ENCODE data around the gene CLIC3. TPM values are rescaled to one million over a fixed set of nuclear protein-coding genes. Genes with fewer than 3 reads are reported as not detected.

CLIC3 gene
- total RNA-seq, 1 experiment from 2014 or later: 4.2 TPM

- no peak for TF ChIP-seq CTCF (IDR thresholded peaks at IDR 0.05; ENCODE audit: unreplicated experiment)
- Mint-ChIP-seq H3K4me1 (ENCODE audit: insufficient read depth, unreplicated experiment) (no peaks in the 10 kb centered on the region), H3K27me3 (ENCODE audit: insufficient read depth, unreplicated experiment) (no peaks in the 10 kb centered on the region), H3K27ac (ENCODE audit: low read depth, unreplicated experiment) (no peak overlapping the region), H3K4me3 (ENCODE audit: unreplicated experiment) (no peak overlapping the region), H3K36me3 (ENCODE audit: insufficient read depth, unreplicated experiment) (peaks cover 23% of the 10 kb centered on the region), H3K9me3 (ENCODE audit: unreplicated experiment) (no peaks in the 10 kb centered on the region)
- intact Hi-C loops (cut with micrococcal nuclease): no loop called here
- BruUV-seq (replicated peaks): no TSS peak
- no peak for DNase-seq (ENCODE audit: unreplicated experiment)
- POLR2A ChIA-PET: no interaction called here
- CTCF ChIA-PET: interaction anchor here (0.5 to 1.8 kb wide), 2 partner anchors 15 to 24 kb away, joined by 4 to 6 read pairs; no protein-coding TSS in a partner anchor
Measured at GRCh38 chr9:137014776-137015539, 18.6 kb upstream of the CLIC3 start.

- ChIA-PET CTCF (interaction anchor here (1.8 kb wide), 1 partner anchor 16 kb away, joined by 6 read pairs; no protein-coding TSS in a partner anchor), POLR2A (no interaction called here)
- DNase-seq (ENCODE audit: unreplicated experiment): no peak
- Mint-ChIP-seq H3K27me3 (ENCODE audit: insufficient read depth, unreplicated experiment) (no peaks in the 10 kb centered on the region), H3K36me3 (ENCODE audit: insufficient read depth, unreplicated experiment) (peaks cover 23% of the 10 kb centered on the region), H3K27ac (ENCODE audit: low read depth, unreplicated experiment) (no peak overlapping the region), H3K9me3 (ENCODE audit: unreplicated experiment) (no peaks in the 10 kb centered on the region), H3K4me3 (ENCODE audit: unreplicated experiment) (no peak overlapping the region), H3K4me1 (ENCODE audit: insufficient read depth, unreplicated experiment) (no peaks in the 10 kb centered on the region)
- intact Hi-C loops (cut with micrococcal nuclease): no loop called here
- no TSS peak for BruUV-seq (replicated peaks)
- TF ChIP-seq CTCF (IDR thresholded peaks at IDR 0.05; ENCODE audit: unreplicated experiment): no peak
Measured at GRCh38 chr9:137014166-137014565, 17.8 kb upstream of the CLIC3 start.

DNA sequence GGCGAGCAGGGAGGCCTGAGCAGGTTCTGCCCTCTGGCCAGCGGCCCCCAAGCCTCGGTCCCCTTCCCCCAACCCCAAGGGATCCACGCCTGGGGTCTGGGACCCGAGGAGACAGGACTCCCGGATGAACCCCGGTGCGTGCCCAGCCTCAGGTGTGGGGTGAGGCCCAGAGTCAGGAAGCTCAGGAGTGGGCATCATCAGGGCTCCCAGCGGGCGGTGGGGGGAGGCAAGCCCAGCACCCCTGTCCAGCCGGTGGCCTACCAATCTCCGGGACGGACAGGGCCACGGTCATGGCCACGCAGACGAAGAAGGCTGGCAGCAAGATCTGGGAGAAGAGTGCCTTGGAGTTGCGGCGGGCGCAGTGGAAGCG is 17.2 kb upstream of the CLIC3 start:
- DNase-seq (ENCODE audit: unreplicated experiment): no peak
- Mint-ChIP-seq H3K27ac (ENCODE audit: low read depth, unreplicated experiment) (no peak overlapping the region), H3K4me1 (ENCODE audit: insufficient read depth, unreplicated experiment) (no peaks in the 10 kb centered on the region), H3K27me3 (ENCODE audit: insufficient read depth, unreplicated experiment) (no peaks in the 10 kb centered on the region), H3K9me3 (ENCODE audit: unreplicated experiment) (no peaks in the 10 kb centered on the region), H3K4me3 (ENCODE audit: unreplicated experiment) (no peak overlapping the region), H3K36me3 (ENCODE audit: insufficient read depth, unreplicated experiment) (peaks cover 23% of the 10 kb centered on the region)
- intact Hi-C loops (cut with micrococcal nuclease): no loop called here
- BruUV-seq (replicated peaks): no TSS peak
- ChIA-PET POLR2A (no interaction called here), CTCF (no interaction called here)
- no peak for TF ChIP-seq CTCF (IDR thresholded peaks at IDR 0.05; ENCODE audit: unreplicated experiment)

- intact Hi-C loops (cut with micrococcal nuclease): no loop called here
- POLR2A ChIA-PET: no interaction called here
- no peaks in the 10 kb centered on the region for H3K4me1 Mint-ChIP-seq (ENCODE audit: insufficient read depth, unreplicated experiment)
- no peak overlapping the region for H3K27ac Mint-ChIP-seq (ENCODE audit: low read depth, unreplicated experiment)
- H3K36me3 Mint-ChIP-seq (ENCODE audit: insufficient read depth, unreplicated experiment): peaks cover 23% of the 10 kb centered on the region
- CTCF ChIA-PET: no interaction called here
- no peaks in the 10 kb centered on the region for H3K9me3 Mint-ChIP-seq (ENCODE audit: unreplicated experiment)
- no TSS peak for BruUV-seq (replicated peaks)
- DNase-seq (ENCODE audit: unreplicated experiment): no peak
- TF ChIP-seq CTCF (IDR thresholded peaks at IDR 0.05; ENCODE audit: unreplicated experiment): no peak
- no peaks in the 10 kb centered on the region for H3K27me3 Mint-ChIP-seq (ENCODE audit: insufficient read depth, unreplicated experiment)
- H3K4me3 Mint-ChIP-seq (ENCODE audit: unreplicated experiment): no peak overlapping the region
Measured at GRCh38 chr9:137012694-137013570, 16.6 kb upstream of the CLIC3 start.
